IPS DF 6.9 (cell line): ENCODE results near the gene MAML1.

Experiments
- DNase-seq: peaks from one replicate; pipeline ENCODE4 v3.0.0-alpha.2; 2013; ENCODE audit warnings: low read depth, low spot score
- H3K27ac ChIP-seq: one replicate; pipeline ENCODE4 v1.5.1; 2013; ENCODE audit warnings: low read length, control low read depth
- H3K27me3 ChIP-seq: 2 replicates; pipeline ENCODE4 v1.6.1; 2013; ENCODE audit warnings: mild to moderate bottlenecking, low read length; ENCODE audit not compliant: control insufficient read depth, insufficient read depth
- H3K36me3 ChIP-seq: 2 replicates; pipeline ENCODE4 v1.6.1; 2013; ENCODE audit warnings: low read length; ENCODE audit not compliant: control insufficient read depth, insufficient read depth
- H3K4me1 ChIP-seq: 2 replicates; pipeline ENCODE4 v1.6.1; 2013; ENCODE audit warnings: low read length; ENCODE audit not compliant: control insufficient read depth, insufficient read depth
- H3K4me3 ChIP-seq: 2 replicates; pipeline ENCODE4 v1.5.1; 2013; ENCODE audit warnings: mild to moderate bottlenecking, low read length
- H3K9me3 ChIP-seq: 2 replicates; pipeline ENCODE4 v1.6.1; 2013; ENCODE audit warnings: low read length, inconsistent platforms; ENCODE audit not compliant: control insufficient read depth, insufficient read depth
- WGBS: extraction: QIAGEN DNeasy Blood & Tissue Kit; methylation state at CpG from one replicate; pipeline ENCODE4 v1.1.7; 2013; ENCODE audit warnings: mixed read lengths, missing lambda C conversion rate; ENCODE audit not compliant: insufficient read length, insufficient coverage; 5-methylcytosine and 5-hydroxymethylcytosine counted together

The MAML1 gene

GRCh38 chr5:179767496-179768100 lies 35.0 kb downstream of the MAML1 start:
- peaks cover 18% of the 10 kb centered on the region; the same call in 1 of the 2 replicates for H3K36me3 ChIP-seq
- no CpG with 5 or more reads among the region's 9 CpGs for WGBS
- DNase-seq = no peak
- no peak overlapping the region for H3K4me3 ChIP-seq
- H3K27me3 ChIP-seq = no peaks in the 10 kb centered on the region
- H3K27ac ChIP-seq = no peak overlapping the region
- no peaks in the 10 kb centered on the region for H3K9me3 ChIP-seq
- no peaks in the 10 kb centered on the region for H3K4me1 ChIP-seq

GRCh38 chr5:179768326-179769085 lies 35.9 kb downstream of the MAML1 start:
- H3K4me3 ChIP-seq = no peak overlapping the region
- WGBS = no CpG with 5 or more reads among the region's 18 CpGs
- no peaks in the 10 kb centered on the region for H3K4me1 ChIP-seq
- H3K27ac ChIP-seq = no peak overlapping the region
- no peaks in the 10 kb centered on the region for H3K27me3 ChIP-seq
- DNase-seq = no peak
- H3K9me3 ChIP-seq = no peaks in the 10 kb centered on the region
- peaks cover 21% of the 10 kb centered on the region for H3K36me3 ChIP-seq

GRCh38 chr5:179769271-179769670 lies 36.6 kb downstream of the MAML1 start:
- WGBS = no CpG with 5 or more reads among the region's 6 CpGs

GRCh38 chr5:179769796-179770195 lies 37.2 kb downstream of the MAML1 start:
- Histone ChIP-seq H3K27ac (no peak overlapping the region), H3K4me1 (no peaks in the 10 kb centered on the region), H3K36me3 (peaks cover 29% of the 10 kb centered on the region), H3K9me3 (no peaks in the 10 kb centered on the region), H3K27me3 (no peaks in the 10 kb centered on the region), H3K4me3 (no peak overlapping the region)
- WGBS = no CpG with 5 or more reads among the region's 5 CpGs
- no peak for DNase-seq

More at GRCh38 chr5:179769271-179769670, 36.6 kb downstream of the MAML1 start:
- H3K27ac ChIP-seq = no peak overlapping the region
- no peaks in the 10 kb centered on the region for H3K4me1 ChIP-seq
- peaks cover 26% of the 10 kb centered on the region for H3K36me3 ChIP-seq
- H3K9me3 ChIP-seq = no peaks in the 10 kb centered on the region
- H3K27me3 ChIP-seq = no peaks in the 10 kb centered on the region
- no peak for DNase-seq
- H3K4me3 ChIP-seq = no peak overlapping the region

- no peak for DNase-seq
- WGBS = no CpG with 5 or more reads among the region's 4 CpGs
- no peaks in the 10 kb centered on the region for H3K9me3 ChIP-seq
- no peaks in the 10 kb centered on the region for H3K4me1 ChIP-seq
- H3K27ac ChIP-seq = no peak overlapping the region
- no peaks in the 10 kb centered on the region for H3K27me3 ChIP-seq
- peaks cover 20% of the 10 kb centered on the region for H3K36me3 ChIP-seq
- H3K4me3 ChIP-seq = no peak overlapping the region
These were observed 38.8 kb downstream of the MAML1 start for GRCh38 chr5:179771311-179771895.

- no CpG with 5 or more reads among the region's 6 CpGs for WGBS
- no peaks in the 10 kb centered on the region for H3K9me3 ChIP-seq
- no peak overlapping the region for H3K4me3 ChIP-seq
- H3K4me1 ChIP-seq = no peaks in the 10 kb centered on the region
- H3K27ac ChIP-seq = no peak overlapping the region
- no peak for DNase-seq
- no peaks in the 10 kb centered on the region for H3K27me3 ChIP-seq
- peaks cover 21% of the 10 kb centered on the region for H3K36me3 ChIP-seq
These were observed 39.7 kb downstream of the MAML1 start for GRCh38 chr5:179772351-179772750.

GRCh38 chr5:179773686-179774040 lies 41.0 kb downstream of the MAML1 start:
- WGBS = no CpG with 5 or more reads among the region's 9 CpGs
- Histone ChIP-seq H3K9me3 (no peaks in the 10 kb centered on the region), H3K27me3 (no peaks in the 10 kb centered on the region), H3K36me3 (peaks cover 22% of the 10 kb centered on the region), H3K27ac (no peak overlapping the region), H3K4me1 (no peaks in the 10 kb centered on the region), H3K4me3 (no peak overlapping the region)
- DNase-seq = no peak

- Histone ChIP-seq H3K27ac (no peak overlapping the region), H3K36me3 (peaks cover 22% of the 10 kb centered on the region), H3K27me3 (no peaks in the 10 kb centered on the region), H3K4me3 (no peak overlapping the region), H3K4me1 (no peaks in the 10 kb centered on the region), H3K9me3 (no peaks in the 10 kb centered on the region)
- DNase-seq = no peak
- WGBS = no CpG with 5 or more reads among the region's 12 CpGs
These were observed 41.8 kb downstream of the MAML1 start for GRCh38 chr5:179774442-179774841.

GRCh38 chr5:179776411-179776938 lies 43.9 kb downstream of the MAML1 start:
- H3K27me3 ChIP-seq = no peaks in the 10 kb centered on the region
- H3K36me3 ChIP-seq = peaks cover 23% of the 10 kb centered on the region
- no peak overlapping the region for H3K4me3 ChIP-seq
- H3K4me1 ChIP-seq = no peaks in the 10 kb centered on the region
- no peaks in the 10 kb centered on the region for H3K9me3 ChIP-seq
- DNase-seq = no peak
- WGBS = no CpG with 5 or more reads among the region's 11 CpGs
- no peak overlapping the region for H3K27ac ChIP-seq

- Histone ChIP-seq H3K36me3 (peaks cover 19% of the 10 kb centered on the region), H3K9me3 (no peaks in the 10 kb centered on the region), H3K4me1 (no peaks in the 10 kb centered on the region), H3K27me3 (no peaks in the 10 kb centered on the region), H3K27ac (no peak overlapping the region), H3K4me3 (no peak overlapping the region)
- WGBS = no CpG with 5 or more reads among the region's 10 CpGs
- no peak for DNase-seq
These were observed 44.8 kb downstream of the MAML1 start for GRCh38 chr5:179777456-179777855.
